Measurements from ENCODE around the gene ZNF326. TPM values are rescaled to one million over a fixed set of nuclear protein-coding genes. Genes with fewer than 3 reads are reported as not detected.

ZNF326 gene
- polyA plus RNA-seq, 1 donor (not counting 4 experiments of a cell fraction or from before 2014, with no cell fraction given): 22.7 TPM

GRCh38 chr1:89999208-89999607 lies 4.3 kb downstream of the ZNF326 start:
- Histone ChIP-seq H3K9me3 (ENCODE audit: control insufficient read depth, low read depth, low read length) (no peaks in the 10 kb centered on the region), H3K9ac (ENCODE audit: control insufficient read depth, extremely low read depth, insufficient read depth, low read length) (no peak overlapping the region), H3K4me3 (ENCODE audit: control insufficient read depth in 2 of 3, extremely low read depth in 1 of 3, insufficient read depth in 2 of 3, low read depth in 1 of 3, low read length in 3 of 3) (no peak overlapping the region), H3K4me2 (ENCODE audit: control insufficient read depth, extremely low read depth, insufficient read depth, low read depth, low read length) (no peak overlapping the region), H4K20me1 (ENCODE audit: control insufficient read depth, extremely low read depth, insufficient read depth, low read length) (no peaks in the 10 kb centered on the region), H3K27me3 (ENCODE audit: control insufficient read depth, extremely low read depth, insufficient read depth, low read length) (no peaks in the 10 kb centered on the region), H2AFZ (ENCODE audit: control insufficient read depth, low read length) (no peak overlapping the region), H3K36me3 (ENCODE audit: control insufficient read depth in 2 of 2, extremely low read depth in 1 of 2, insufficient read depth in 2 of 2, low read length in 2 of 2) (peaks cover 3 to 4% of the 10 kb centered on the region in 2 experiments), H3K4me1 (ENCODE audit: control insufficient read depth, extremely low read depth, insufficient read depth, low read length) (peaks cover 18% of the 10 kb centered on the region), H3K79me2 (ENCODE audit: control insufficient read depth, insufficient read depth, low read length) (peaks cover 70% of the 10 kb centered on the region), H3K9me1 (ENCODE audit: control insufficient read depth, extremely low read depth, insufficient read depth, low read length) (no peaks in the 10 kb centered on the region), H3K27ac (ENCODE audit: control insufficient read depth, insufficient read depth, low read length) (no peak overlapping the region)
- no peak for TF ChIP-seq CTCF (optimal IDR thresholded peaks at IDR 0.05 in 1 of 3, IDR thresholded peaks at IDR 0.05 in 1 of 3, conservative IDR thresholded peaks at IDR 0.05 in 1 of 3; ENCODE audit: extremely low read depth in 1 of 3, insufficient read depth in 2 of 3, low read length in 3 of 3)
- no peak for TF ChIP-seq EZH2 (IDR thresholded peaks at IDR 0.05; ENCODE audit: low read length)
- DNase-seq (ENCODE audit: low read depth, low spot score): no peak
- dilution Hi-C loops (cut with MboI; ENCODE audit: extremely low pct_ligation_motif_present, low sequenced_read_pairs): no loop called here
- no peak for FAIRE-seq

- H3K27ac ChIP-seq (ENCODE audit: control insufficient read depth, insufficient read depth, low read length): no peak overlapping the region
- no peaks in the 10 kb centered on the region for H3K9me1 ChIP-seq (ENCODE audit: control insufficient read depth, extremely low read depth, insufficient read depth, low read length)
- FAIRE-seq: no peak
- no peak overlapping the region for H3K9ac ChIP-seq (ENCODE audit: control insufficient read depth, extremely low read depth, insufficient read depth, low read length)
- no peak for DNase-seq (ENCODE audit: low read depth, low spot score)
- no peaks in the 10 kb centered on the region for H4K20me1 ChIP-seq (ENCODE audit: control insufficient read depth, extremely low read depth, insufficient read depth, low read length)
- TF ChIP-seq CTCF (optimal IDR thresholded peaks at IDR 0.05 in 1 of 3, IDR thresholded peaks at IDR 0.05 in 1 of 3, conservative IDR thresholded peaks at IDR 0.05 in 1 of 3; ENCODE audit: extremely low read depth in 1 of 3, insufficient read depth in 2 of 3, low read length in 3 of 3) (no peak), EZH2 (IDR thresholded peaks at IDR 0.05; ENCODE audit: low read length) (no peak)
- dilution Hi-C loops (cut with MboI; ENCODE audit: extremely low pct_ligation_motif_present, low sequenced_read_pairs): no loop called here
- H3K79me2 ChIP-seq (ENCODE audit: control insufficient read depth, insufficient read depth, low read length): peaks cover 71% of the 10 kb centered on the region
- H3K4me2 ChIP-seq (ENCODE audit: control insufficient read depth, extremely low read depth, insufficient read depth, low read depth, low read length): no peak overlapping the region
- H3K27me3 ChIP-seq (ENCODE audit: control insufficient read depth, extremely low read depth, insufficient read depth, low read length): no peaks in the 10 kb centered on the region
- H3K9me3 ChIP-seq (ENCODE audit: control insufficient read depth, low read depth, low read length): no peaks in the 10 kb centered on the region
- H3K4me1 ChIP-seq (ENCODE audit: control insufficient read depth, extremely low read depth, insufficient read depth, low read length): peaks cover 17% of the 10 kb centered on the region
- no peak overlapping the region for H2AFZ ChIP-seq (ENCODE audit: control insufficient read depth, low read length)
- peaks cover 3 to 4% of the 10 kb centered on the region in 2 experiments for H3K36me3 ChIP-seq (ENCODE audit: control insufficient read depth in 2 of 2, extremely low read depth in 1 of 2, insufficient read depth in 2 of 2, low read length in 2 of 2)
- no peak overlapping the region for H3K4me3 ChIP-seq (ENCODE audit: control insufficient read depth in 2 of 3, extremely low read depth in 1 of 3, insufficient read depth in 2 of 3, low read depth in 1 of 3, low read length in 3 of 3)
Observed at GRCh38 chr1:89999628-90000027, 4.7 kb downstream of the ZNF326 start.

All from keratinocyte (primary cell).